PC-9 (cell line): ENCODE data around the gene CRELD1.

Experiments
- CTCF ChIP-seq: fragments of 200-600 bp; sonication (generic); conservative IDR thresholded peaks from 2 replicates; pipeline ENCODE4 v1.6.1; 2017; ENCODE audit warnings: mixed run types, antibody characterized with exemption, mild to moderate bottlenecking, moderate library complexity
- EZH2 ChIP-seq: fragments of 200-600 bp; sonication (generic); IDR thresholded peaks from 2 replicates; pipeline ENCODE4 v1.8.0; 2017; ENCODE audit warnings: antibody characterized with exemption, low read depth

GRCh38 chr3:9970020-9970652 is 36.5 kb downstream of the CRELD1 start:
- TF ChIP-seq CTCF (no peak), EZH2 (no peak)
